OCI-LY7 (cell line): ENCODE data around the gene SACS. TPM values are rescaled to one million over a fixed set of nuclear protein-coding genes. Genes with fewer than 3 reads are reported as not detected.

ENCODE experiments used
- BruUV-seq: library from RNA; stranded (reverse); fragments of 400-500 nt; replicated peaks from 2 replicates; lab custom pipeline; 2021; lab: Mats Ljungman, UMichigan
- CTCF ChIA-PET: fragments of 300-600 bp; sonication (Branson Sonifier 250); formaldehyde crosslinking; loops from one replicate; lab custom pipeline; 2022; ENCODE audit warnings: antibody characterized with exemption; ENCODE audit not compliant: unreplicated experiment; lab: Charles Lee
- POLR2A ChIA-PET: fragments of 300-600 bp; sonication (Branson Sonifier 250); formaldehyde crosslinking; loops from one replicate; lab custom pipeline; 2022; ENCODE audit warnings: antibody characterized with exemption; lab: Charles Lee
- DNase-seq: peaks from one replicate; pipeline ENCODE4 v3.0.0-alpha.2; 2015; ENCODE audit warnings: low spot score
- H2AFZ ChIP-seq: fragments of 200-600 bp; sonication (generic), shearing (Covaris generic); 2 replicates; pipeline ENCODE4 v1.6.1; 2014; ENCODE audit warnings: mild to moderate bottlenecking, antibody characterized with exemption, low read length, moderate library complexity
- H3K27ac ChIP-seq: fragments of 200-600 bp; sonication (generic); 2 replicates; pipeline ENCODE4 v1.5.1; 2014; ENCODE audit warnings: mixed run types, low read depth, mild to moderate bottlenecking, moderate library complexity, low read length, inconsistent platforms; ENCODE audit not compliant: poor library complexity, severe bottlenecking
- H3K36me3 ChIP-seq: fragments of 200-600 bp; sonication (generic); 2 replicates; pipeline ENCODE4 v1.6.1; 2014; ENCODE audit warnings: mild to moderate bottlenecking, antibody characterized with exemption, low read length, moderate library complexity, mixed read lengths; ENCODE audit not compliant: insufficient read depth
- H3K4me1 ChIP-seq: fragments of 200-600 bp; sonication (generic); 2 replicates; pipeline ENCODE4 v1.5.1; 2014; ENCODE audit warnings: mild to moderate bottlenecking, low read length; ENCODE audit not compliant: insufficient read depth, poor library complexity, severe bottlenecking
- H3K4me2 ChIP-seq: fragments of 200-600 bp; sonication (generic); 2 replicates; pipeline ENCODE4 v1.6.1; 2014; ENCODE audit warnings: mild to moderate bottlenecking, low read length
- H3K4me3 ChIP-seq: fragments of 200-600 bp; sonication (generic); 2 replicates; pipeline ENCODE4 v1.5.1; 2014; ENCODE audit warnings: mild to moderate bottlenecking, low read depth, low read length; ENCODE audit not compliant: poor library complexity, severe bottlenecking
- H3K79me2 ChIP-seq: fragments of 200-600 bp; sonication (generic); 2 replicates; pipeline ENCODE4 v1.6.1; 2016; ENCODE audit warnings: low read depth, mild to moderate bottlenecking, low read length, moderate library complexity, mixed read lengths; ENCODE audit not compliant: insufficient read depth
- H3K9me2 ChIP-seq: fragments of 200-600 bp; sonication (generic); 2 replicates; pipeline ENCODE4 v1.6.1; 2016; ENCODE audit warnings: mild to moderate bottlenecking, low read length, mixed read lengths; ENCODE audit not compliant: insufficient read depth
- H3K9me3 ChIP-seq: fragments of 200-600 bp; sonication (generic); 2 replicates; pipeline ENCODE4 v1.6.1; 2014; ENCODE audit warnings: mild to moderate bottlenecking, mixed run types, low read length, mixed read lengths
- H4K20me1 ChIP-seq: fragments of 200-600 bp; sonication (generic); 2 replicates; pipeline ENCODE4 v1.6.1; 2014; ENCODE audit warnings: mild to moderate bottlenecking, antibody characterized with exemption, low read length, moderate library complexity, mixed read lengths; ENCODE audit not compliant: insufficient read depth
- EZH2phosphoT487 ChIP-seq: fragments of 200-600 bp; sonication (generic); IDR thresholded peaks from 2 replicates; pipeline ENCODE4 v1.6.1; 2018; ENCODE audit warnings: low read depth, borderline replicate concordance, mild to moderate bottlenecking, mixed run types, antibody characterized with exemption, low read length, moderate library complexity, mixed read lengths
- intact Hi-C: fragments of 100-400 bp; cut with micrococcal nuclease; formaldehyde crosslinking; loops from one replicate; pipeline ENCODE4 v1.10.0; 2022; ENCODE audit not compliant: unreplicated experiment
- total RNA-seq, 2 experiments: library from RNA; depleted of rRNA in 1 of 2; stranded (reverse); fragments of >200 nt in 1 of 2; shearing (Covaris generic) in 1 of 2; gene quantifications; 2 replicates each; pipeline ENCODE4 v1.2.3, GENCODE V29; 2014 to 2022
- TF ChIP-seq, protein P1 (sequence below): fragments of 200-600 bp; sonication (generic); conservative IDR thresholded peaks from 2 replicates; pipeline ENCODE4 v1.5.1; 2014; ENCODE audit warnings: mild to moderate bottlenecking, antibody characterized with exemption, low read length, moderate library complexity, mixed read lengths

Gene SACS
- total RNA-seq, 2 experiments from 2014 or later: 9.8 to 22.6 TPM

DNA sequence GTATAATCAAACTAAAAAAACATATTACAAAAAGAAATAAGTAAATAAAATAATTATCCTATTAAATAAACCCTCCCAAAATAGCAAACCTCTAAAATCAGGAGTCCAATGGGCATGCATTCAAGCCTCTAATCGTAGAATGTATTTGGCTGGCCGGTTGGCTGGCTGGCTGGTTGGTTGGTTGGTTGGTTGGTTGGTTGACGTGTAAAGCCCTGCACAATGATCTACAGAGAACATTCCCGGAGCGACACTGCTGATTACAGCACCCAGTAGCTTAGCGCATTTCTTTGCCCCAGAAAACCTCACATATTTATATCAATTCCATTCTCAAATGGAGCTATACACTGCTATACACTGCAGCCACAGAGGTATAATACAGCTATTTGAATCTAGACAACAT, 65.6 kb downstream of the SACS start:
- DNase-seq: no peak
- TF ChIP-seq EZH2phosphoT487: no peak
- TF ChIP-seq, protein P1, sequence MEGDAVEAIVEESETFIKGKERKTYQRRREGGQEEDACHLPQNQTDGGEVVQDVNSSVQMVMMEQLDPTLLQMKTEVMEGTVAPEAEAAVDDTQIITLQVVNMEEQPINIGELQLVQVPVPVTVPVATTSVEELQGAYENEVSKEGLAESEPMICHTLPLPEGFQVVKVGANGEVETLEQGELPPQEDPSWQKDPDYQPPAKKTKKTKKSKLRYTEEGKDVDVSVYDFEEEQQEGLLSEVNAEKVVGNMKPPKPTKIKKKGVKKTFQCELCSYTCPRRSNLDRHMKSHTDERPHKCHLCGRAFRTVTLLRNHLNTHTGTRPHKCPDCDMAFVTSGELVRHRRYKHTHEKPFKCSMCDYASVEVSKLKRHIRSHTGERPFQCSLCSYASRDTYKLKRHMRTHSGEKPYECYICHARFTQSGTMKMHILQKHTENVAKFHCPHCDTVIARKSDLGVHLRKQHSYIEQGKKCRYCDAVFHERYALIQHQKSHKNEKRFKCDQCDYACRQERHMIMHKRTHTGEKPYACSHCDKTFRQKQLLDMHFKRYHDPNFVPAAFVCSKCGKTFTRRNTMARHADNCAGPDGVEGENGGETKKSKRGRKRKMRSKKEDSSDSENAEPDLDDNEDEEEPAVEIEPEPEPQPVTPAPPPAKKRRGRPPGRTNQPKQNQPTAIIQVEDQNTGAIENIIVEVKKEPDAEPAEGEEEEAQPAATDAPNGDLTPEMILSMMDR: no peak
- H3K9me3 ChIP-seq: no peaks in the 10 kb centered on the region
- H3K4me1 ChIP-seq: peaks cover 8% of the 10 kb centered on the region
- BruUV-seq: no TSS peak
- intact Hi-C loops: no loop called here
- H3K27ac ChIP-seq: no peak overlapping the region
- no peak overlapping the region for H3K4me2 ChIP-seq
- H2AFZ ChIP-seq: no peak overlapping the region
- no peak overlapping the region for H3K4me3 ChIP-seq
- no peaks in the 10 kb centered on the region for H3K79me2 ChIP-seq
- POLR2A ChIA-PET: no interaction called here
- 0 out of 2 replicates have a peak, but pooled peaks cover 3% of the 10 kb centered on the region for H4K20me1 ChIP-seq
- CTCF ChIA-PET: no interaction called here
- no peaks in the 10 kb centered on the region for H3K9me2 ChIP-seq
- peaks cover 63% of the 10 kb centered on the region for H3K36me3 ChIP-seq

DNA sequence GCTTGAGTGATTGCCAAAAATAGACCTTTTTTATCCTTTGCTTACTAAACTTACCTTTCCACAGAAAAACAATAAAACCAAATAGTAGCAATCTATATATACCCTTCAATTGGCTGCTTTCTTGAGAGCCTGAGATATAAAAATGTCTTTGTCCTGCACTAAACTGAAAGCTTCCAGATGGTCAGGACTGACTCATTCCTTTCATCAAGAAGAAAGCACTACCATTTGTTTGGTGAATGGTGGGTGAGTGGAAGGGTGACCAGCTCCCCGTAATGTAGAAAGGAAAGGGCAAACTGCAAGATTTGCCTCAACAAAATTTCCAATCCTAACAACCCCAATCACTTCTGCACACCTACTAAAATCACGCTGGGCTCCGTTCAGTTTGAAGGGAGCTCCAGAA, 67.8 kb downstream of the SACS start:
- BruUV-seq: no TSS peak
- ChIA-PET POLR2A (interaction anchor here (0.7 kb wide), 1 partner anchor 20 kb away, joined by 3 read pairs; no protein-coding TSS in a partner anchor), CTCF (no interaction called here)
- H2AFZ ChIP-seq: no peak overlapping the region
- intact Hi-C loops: no loop called here
- H3K9me3 ChIP-seq: no peaks in the 10 kb centered on the region
- no peak overlapping the region for H3K27ac ChIP-seq
- H3K36me3 ChIP-seq: peaks cover 58% of the 10 kb centered on the region
- H3K9me2 ChIP-seq: no peaks in the 10 kb centered on the region
- H3K79me2 ChIP-seq: no peaks in the 10 kb centered on the region
- TF ChIP-seq EZH2phosphoT487: no peak
- TF ChIP-seq, protein P1: no peak
- no peaks in the 10 kb centered on the region for H4K20me1 ChIP-seq
- H3K4me2 ChIP-seq: no peak overlapping the region
- no peak overlapping the region for H3K4me3 ChIP-seq
- no peak for DNase-seq
- H3K4me1 ChIP-seq: no peaks in the 10 kb centered on the region

GRCh38 chr13:23359882-23360281, 73.6 kb downstream of the SACS start:
- Histone ChIP-seq H3K9me3 (no peaks in the 10 kb centered on the region), H3K4me1 (no peaks in the 10 kb centered on the region), H3K79me2 (no peaks in the 10 kb centered on the region), H3K36me3 (peaks cover 42% of the 10 kb centered on the region), H4K20me1 (no peaks in the 10 kb centered on the region), H3K4me3 (no peak overlapping the region), H2AFZ (no peak overlapping the region), H3K27ac (no peak overlapping the region), H3K9me2 (no peaks in the 10 kb centered on the region), H3K4me2 (no peak overlapping the region)
- BruUV-seq: no TSS peak
- DNase-seq: no peak
- ChIA-PET POLR2A (no interaction called here), CTCF (no interaction called here)
- intact Hi-C loops: no loop called here
- TF ChIP-seq EZH2phosphoT487: no peak
- TF ChIP-seq, protein P1: no peak
